Measurements from ENCODE around the gene SLC6A3.
"Not testable (repeated sequence)": the region's sequence is repeated elsewhere in the genome, so short reads cannot be mapped to it uniquely, and the experiment has no call there.

The SLC6A3 gene

DNA sequence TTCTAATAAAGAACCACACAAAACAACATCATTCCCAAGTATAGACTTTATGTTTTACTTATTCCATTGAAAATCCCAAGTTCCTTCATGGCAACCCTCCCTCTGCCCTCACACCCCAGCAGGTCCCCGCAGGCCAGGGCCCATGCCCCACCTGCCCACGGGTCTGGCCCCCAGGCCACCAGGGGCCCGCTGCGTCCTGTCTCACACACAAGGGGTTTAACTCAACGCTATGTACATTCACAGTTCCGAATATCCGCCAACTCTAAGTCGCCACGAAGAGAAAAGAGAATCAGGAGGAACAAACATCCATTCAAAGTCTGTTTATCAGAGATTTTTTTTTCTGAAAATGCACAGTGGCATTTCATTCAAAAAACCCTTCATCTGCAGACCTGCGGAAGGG, 16.2 kb upstream of the SLC6A3 start:
- no peaks in the 10 kb centered on the region for H3K9me3 ChIP-seq (ENCODE audit: low read length)
- H3K36me3 ChIP-seq (ENCODE audit: insufficient read depth, low read length): peaks cover 39% of the 10 kb centered on the region
- H3K27ac ChIP-seq (ENCODE audit: low read depth, low read length): no peak overlapping the region
- no peak overlapping the region for H3K4me3 ChIP-seq (ENCODE audit: low read depth in 1 of 2, low read length in 2 of 2)
- no peak overlapping the region for H3K9ac ChIP-seq (ENCODE audit: low read length)
- no peaks in the 10 kb centered on the region for H3K27me3 ChIP-seq (ENCODE audit: control insufficient read depth in 1 of 2, insufficient read depth in 2 of 2, low read length in 2 of 2)
- H3K4me1 ChIP-seq (ENCODE audit: insufficient read depth, low read length): no peaks in the 10 kb centered on the region

DNA sequence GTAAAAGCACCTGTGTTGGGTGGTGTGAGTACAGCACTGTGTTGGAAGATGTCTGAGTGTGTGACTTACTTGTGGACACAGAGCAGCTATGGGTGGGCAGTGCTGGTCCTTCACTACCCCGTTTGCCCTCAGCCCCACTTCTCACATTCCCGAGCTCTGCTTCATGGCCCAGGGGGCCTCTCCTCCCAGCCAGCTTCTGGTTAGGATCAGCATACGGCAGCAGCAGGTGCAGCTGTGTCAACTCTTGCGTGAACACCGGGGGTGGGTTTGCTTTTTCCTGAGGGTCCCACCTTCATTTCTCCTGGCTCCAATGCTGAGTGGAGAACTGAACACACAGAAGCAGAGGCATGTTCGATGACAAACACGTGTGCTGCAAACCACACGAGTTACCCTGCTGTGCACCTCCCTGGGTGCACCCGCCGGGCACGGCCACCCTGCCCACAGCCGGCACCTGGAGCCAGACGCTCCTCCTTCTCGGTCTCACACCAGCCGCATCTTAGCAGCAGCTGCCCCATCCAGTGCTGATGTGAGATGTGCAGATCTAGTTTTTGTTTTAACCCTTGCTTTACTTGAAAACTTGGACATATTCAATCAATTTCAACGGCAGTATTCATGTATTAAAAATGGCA, 14.9 kb upstream of the SLC6A3 start:
- no peaks in the 10 kb centered on the region for H3K9me3 ChIP-seq (ENCODE audit: low read length)
- no peak overlapping the region for H3K27ac ChIP-seq (ENCODE audit: low read depth, low read length)
- H3K4me1 ChIP-seq (ENCODE audit: insufficient read depth, low read length): no peaks in the 10 kb centered on the region
- peaks cover 30% of the 10 kb centered on the region for H3K36me3 ChIP-seq (ENCODE audit: insufficient read depth, low read length)
- no peak overlapping the region for H3K9ac ChIP-seq (ENCODE audit: low read length)
- no peak overlapping the region for H3K4me3 ChIP-seq (ENCODE audit: low read depth in 1 of 2, low read length in 2 of 2)
- H3K27me3 ChIP-seq (ENCODE audit: control insufficient read depth in 1 of 2, insufficient read depth in 2 of 2, low read length in 2 of 2): no peaks in the 10 kb centered on the region

- H3K4me3 ChIP-seq (ENCODE audit: low read depth in 1 of 2, low read length in 2 of 2); H3K9ac ChIP-seq (ENCODE audit: low read length): not testable (repeated sequence)
Observed at GRCh38 chr5:1459435-1459834, 14.2 kb upstream of the SLC6A3 start.

DNA sequence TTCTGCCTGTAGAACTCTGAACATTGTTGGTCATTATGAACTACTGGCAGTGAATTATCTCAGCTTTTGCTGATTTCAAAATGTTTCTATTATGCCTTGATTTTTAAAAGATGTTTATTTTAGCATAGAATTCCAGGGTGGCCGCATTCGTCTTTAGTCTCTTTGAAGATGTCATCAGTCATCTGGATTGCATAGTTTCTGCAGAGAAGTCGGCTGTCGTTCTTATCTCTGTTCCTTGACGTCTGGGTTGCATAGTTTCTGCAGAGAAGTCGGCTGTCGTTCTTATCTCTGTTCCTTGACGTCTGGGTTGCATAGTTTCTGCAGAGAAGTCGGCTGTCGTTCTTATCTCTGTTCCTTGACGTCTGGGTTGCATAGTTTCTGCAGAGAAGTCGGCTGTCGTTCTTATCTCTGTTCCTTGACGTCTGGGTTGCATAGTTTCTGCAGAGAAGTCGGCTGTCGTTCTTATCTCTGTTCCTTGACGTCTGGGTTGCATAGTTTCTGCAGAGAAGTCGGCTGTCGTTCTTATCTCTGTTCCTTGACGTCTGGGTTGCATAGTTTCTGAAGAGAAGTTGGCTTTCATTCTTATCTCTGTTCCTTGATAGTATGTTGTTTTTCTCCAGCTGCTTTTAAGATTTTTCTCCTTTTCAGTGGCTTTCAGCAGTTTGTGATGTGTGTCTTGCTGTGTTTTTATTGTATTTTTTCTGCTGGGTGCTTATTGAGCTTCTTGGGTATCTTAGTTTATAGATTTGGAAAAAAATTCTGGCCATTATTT, 11.1 kb upstream of the SLC6A3 start:
- not testable (repeated sequence) for H3K27ac ChIP-seq (ENCODE audit: low read depth, low read length); H3K9ac ChIP-seq (ENCODE audit: low read length); H3K4me1 ChIP-seq (ENCODE audit: insufficient read depth, low read length); H3K9me3 ChIP-seq (ENCODE audit: low read length); H3K36me3 ChIP-seq (ENCODE audit: insufficient read depth, low read length); H3K27me3 ChIP-seq (ENCODE audit: control insufficient read depth in 1 of 2, insufficient read depth in 2 of 2, low read length in 2 of 2); H3K4me3 ChIP-seq (ENCODE audit: low read depth in 1 of 2, low read length in 2 of 2)

More at GRCh38 chr5:1459435-1459834, 14.2 kb upstream of the SLC6A3 start:
- not testable (repeated sequence) for H3K9me3 ChIP-seq (ENCODE audit: low read length); H3K27me3 ChIP-seq (ENCODE audit: control insufficient read depth in 1 of 2, insufficient read depth in 2 of 2, low read length in 2 of 2); H3K27ac ChIP-seq (ENCODE audit: low read depth, low read length); H3K4me1 ChIP-seq (ENCODE audit: insufficient read depth, low read length)
- H3K36me3 ChIP-seq (ENCODE audit: insufficient read depth, low read length): peaks cover 30% of the 10 kb centered on the region

GRCh38 chr5:1453613-1454012, 8.4 kb upstream of the SLC6A3 start:
- Histone ChIP-seq H3K9ac (ENCODE audit: low read length) (no peak overlapping the region), H3K27me3 (ENCODE audit: control insufficient read depth in 1 of 2, insufficient read depth in 2 of 2, low read length in 2 of 2) (peaks cover 0 to 2% of the 10 kb centered on the region in 2 donors), H3K4me1 (ENCODE audit: insufficient read depth, low read length) (no peaks in the 10 kb centered on the region), H3K27ac (ENCODE audit: low read depth, low read length) (no peak overlapping the region), H3K4me3 (ENCODE audit: low read depth in 1 of 2, low read length in 2 of 2) (no peak overlapping the region), H3K9me3 (ENCODE audit: low read length) (peaks cover 3% of the 10 kb centered on the region), H3K36me3 (ENCODE audit: insufficient read depth, low read length) (no peaks in the 10 kb centered on the region)

- Histone ChIP-seq H3K9me3 (ENCODE audit: low read length) (peaks cover 3% of the 10 kb centered on the region), H3K4me1 (ENCODE audit: insufficient read depth, low read length) (no peaks in the 10 kb centered on the region), H3K27me3 (ENCODE audit: control insufficient read depth in 1 of 2, insufficient read depth in 2 of 2, low read length in 2 of 2) (peaks cover 3 to 30% of the 10 kb centered on the region in 2 donors), H3K27ac (ENCODE audit: low read depth, low read length) (no peak overlapping the region), H3K9ac (ENCODE audit: low read length) (no peak overlapping the region), H3K4me3 (ENCODE audit: low read depth in 1 of 2, low read length in 2 of 2) (no peak overlapping the region), H3K36me3 (ENCODE audit: insufficient read depth, low read length) (no peaks in the 10 kb centered on the region)
Observed at GRCh38 chr5:1449081-1449630, 3.9 kb upstream of the SLC6A3 start.

- H3K4me3 ChIP-seq (ENCODE audit: low read depth in 1 of 2, low read length in 2 of 2): no peak overlapping the region
- H3K4me1 ChIP-seq (ENCODE audit: insufficient read depth, low read length): no peaks in the 10 kb centered on the region
- no peak overlapping the region for H3K9ac ChIP-seq (ENCODE audit: low read length)
- H3K9me3 ChIP-seq (ENCODE audit: low read length): no peaks in the 10 kb centered on the region
- H3K27ac ChIP-seq (ENCODE audit: low read depth, low read length): no peak overlapping the region
- H3K27me3 ChIP-seq (ENCODE audit: control insufficient read depth in 1 of 2, insufficient read depth in 2 of 2, low read length in 2 of 2): peaks cover 9 to 36% of the 10 kb centered on the region in 2 donors
- H3K36me3 ChIP-seq (ENCODE audit: insufficient read depth, low read length): no peaks in the 10 kb centered on the region
Observed at GRCh38 chr5:1448511-1449011, 3.3 kb upstream of the SLC6A3 start.

- Histone ChIP-seq H3K9ac (ENCODE audit: low read length) (no peak overlapping the region), H3K4me3 (ENCODE audit: low read depth in 1 of 2, low read length in 2 of 2) (no peak overlapping the region), H3K4me1 (ENCODE audit: insufficient read depth, low read length) (no peaks in the 10 kb centered on the region), H3K27me3 (ENCODE audit: control insufficient read depth in 1 of 2, insufficient read depth in 2 of 2, low read length in 2 of 2) (peaks cover 17 to 44% of the 10 kb centered on the region in 2 donors), H3K9me3 (ENCODE audit: low read length) (no peaks in the 10 kb centered on the region), H3K36me3 (ENCODE audit: insufficient read depth, low read length) (no peaks in the 10 kb centered on the region), H3K27ac (ENCODE audit: low read depth, low read length) (no peak overlapping the region)
Observed at GRCh38 chr5:1447671-1448361, 2.6 kb upstream of the SLC6A3 start.

DNA sequence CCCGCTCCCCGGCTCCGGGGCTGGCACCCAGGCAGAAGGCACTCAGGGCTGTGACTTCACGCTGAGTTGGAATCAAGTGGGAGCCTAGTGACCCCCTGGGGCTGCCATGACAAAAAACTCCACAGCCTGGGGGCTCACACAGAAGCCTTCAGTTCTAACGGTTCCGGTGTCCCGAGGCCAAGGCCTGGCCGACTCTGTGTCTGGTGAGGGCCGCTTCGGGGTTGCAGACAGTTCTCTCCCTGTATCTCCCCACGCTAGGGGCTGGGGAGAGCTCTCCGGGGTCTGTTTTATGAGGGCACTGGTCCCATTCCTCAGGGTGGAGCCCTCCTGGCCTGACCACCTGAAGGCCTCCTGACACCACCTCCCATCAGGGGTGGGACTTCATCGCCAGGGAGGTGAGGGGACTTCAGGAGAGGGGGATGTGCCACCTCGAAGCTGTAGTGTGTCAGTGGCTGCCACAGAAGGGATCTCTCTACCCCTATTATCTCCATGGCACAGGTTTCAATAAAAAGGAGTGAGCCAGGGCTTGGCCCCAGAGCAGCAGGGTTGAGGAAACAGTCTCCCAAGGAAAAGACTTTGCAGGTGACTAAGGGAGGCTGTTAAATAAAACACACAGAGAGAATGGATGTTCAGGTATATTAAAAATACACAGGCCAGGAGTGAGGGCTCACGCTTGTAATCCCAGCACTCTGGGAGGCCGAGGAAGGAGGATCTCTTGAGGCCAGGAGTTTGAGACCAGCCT, 1.5 kb upstream of the SLC6A3 start:
- no peaks in the 10 kb centered on the region for H3K36me3 ChIP-seq (ENCODE audit: insufficient read depth, low read length)
- H3K9ac ChIP-seq (ENCODE audit: low read length): no peak overlapping the region
- no peak overlapping the region for H3K27ac ChIP-seq (ENCODE audit: low read depth, low read length)
- no peak overlapping the region for H3K4me3 ChIP-seq (ENCODE audit: low read depth in 1 of 2, low read length in 2 of 2)
- peaks cover 18 to 54% of the 10 kb centered on the region in 2 donors for H3K27me3 ChIP-seq (ENCODE audit: control insufficient read depth in 1 of 2, insufficient read depth in 2 of 2, low read length in 2 of 2)
- no peaks in the 10 kb centered on the region for H3K9me3 ChIP-seq (ENCODE audit: low read length)
- H3K4me1 ChIP-seq (ENCODE audit: insufficient read depth, low read length): no peaks in the 10 kb centered on the region

- no peak overlapping the region for H3K27ac ChIP-seq (ENCODE audit: low read depth, low read length)
- H3K9ac ChIP-seq (ENCODE audit: low read length): no peak overlapping the region
- H3K4me1 ChIP-seq (ENCODE audit: insufficient read depth, low read length): no peaks in the 10 kb centered on the region
- H3K36me3 ChIP-seq (ENCODE audit: insufficient read depth, low read length): no peaks in the 10 kb centered on the region
- no peak overlapping the region for H3K4me3 ChIP-seq (ENCODE audit: low read depth in 1 of 2, low read length in 2 of 2)
- H3K27me3 ChIP-seq (ENCODE audit: control insufficient read depth in 1 of 2, insufficient read depth in 2 of 2, low read length in 2 of 2): peaks cover 18 to 62% of the 10 kb centered on the region in 2 donors
- no peaks in the 10 kb centered on the region for H3K9me3 ChIP-seq (ENCODE audit: low read length)
Observed at GRCh38 chr5:1445689-1446601, 705 bp upstream of the SLC6A3 start.
